ENCODE results near the gene MYNN. TPM values are rescaled to one million over a fixed set of nuclear protein-coding genes. Genes with fewer than 3 reads are reported as not detected.

MYNN gene
- total and polyA plus RNA-seq, 9 of the 15 experiments (the other 6 are each of a cell fraction or from before 2014, with no cell fraction given), result 10.4 to 35.7 (median 21.3) TPM

GRCh38 chr3:169739067-169739466, 34.1 kb upstream of the MYNN start (continued):
- TF ChIP-seq SP1 (CRISPR knock-in tag; IDR thresholded peaks at IDR 0.05), result no peak
- no peak for TF ChIP-seq GATA2 (CRISPR knock-in tag; IDR thresholded peaks at IDR 0.05)
- TF ChIP-seq ZKSCAN8 (CRISPR knock-in tag; IDR thresholded peaks at IDR 0.05), result no peak

GRCh38 chr3:169744366-169745054, 28.7 kb upstream of the MYNN start:
- FAIRE-seq (peak; percentile 54), ATAC-seq (peak; percentile 67), DNase-seq (ENCODE audit: extremely low read depth in 1 of 4, low spot score in 3 of 4) (no peak)
- Histone ChIP-seq H3K27ac (ENCODE audit: extremely low read depth, low read depth, low read length) (no peak overlapping the region), H3K9me1 (ENCODE audit: control insufficient read depth, insufficient read depth, low read length) (no peaks in the 10 kb centered on the region), H3K79me2 (ENCODE audit: control insufficient read depth, insufficient read depth, low read length) (no peaks in the 10 kb centered on the region), H3K9me3 (replicated peaks; ENCODE audit: control insufficient read depth, insufficient read depth, low read depth, low read length) (no peaks in the 10 kb centered on the region), H3K9ac (ENCODE audit: insufficient read depth in 1 of 2, low read depth in 2 of 2, low read length in 2 of 2) (no peak overlapping the region), H3K36me3 (ENCODE audit: control insufficient read depth, insufficient read depth, low read length) (no peaks in the 10 kb centered on the region), H3K27me3 (ENCODE audit: control insufficient read depth in 2 of 2, insufficient read depth in 2 of 2, low read length in 2 of 2) (peaks cover 3 to 8% of the 10 kb centered on the region in 2 experiments; a peak in 3 of 5 replicates), H3K4me2 (ENCODE audit: insufficient read depth, low read length) (no peak overlapping the region), H2AFZ (ENCODE audit: low read depth, low read length) (no peak overlapping the region), H4K20me1 (replicated peaks; ENCODE audit: control insufficient read depth, insufficient read depth, low read length) (no peaks in the 10 kb centered on the region), H3K4me1 (replicated peaks in 1 of 2; ENCODE audit: control insufficient read depth in 2 of 2, insufficient read depth in 2 of 2, low read length in 2 of 2) (peaks cover 2 to 3% of the 10 kb centered on the region in 2 experiments; a peak in 2 of 5 replicates), H3K4me3 (no peak overlapping the region)
- 60% methylated on average over 1 of the region's 1 CpG for WGBS (ENCODE audit: insufficient coverage, low coverage, missing lambda C conversion rate)
- CTCF ChIA-PET (ENCODE audit: low intra/inter-chr PET ratio), result no interaction called here
- intact Hi-C loops (cut with micrococcal nuclease), result loop anchor here (2.0 to 10.0 kb wide), 6 partner anchors 77 to 1530 kb away; no protein-coding TSS in a partner anchor
- in situ Hi-C loops (cut with MboI), result loop anchor here (10.0 kb wide), 1 partner anchor 600 kb away; no protein-coding TSS in a partner anchor
- BruUV-seq (replicated peaks), result no TSS peak
- POLR2A ChIA-PET, result interaction anchor here (1.0 kb wide), 1 partner anchor 20 kb away, joined by 4 read pairs; the partner anchor contains the start of gene TERC
- TF ChIP-seq DEAF1 (CRISPR knock-in tag; IDR thresholded peaks at IDR 0.05), result peak; percentile 76
- no peak for TF ChIP-seq BACH1 (tag; IDR thresholded peaks at IDR 0.05)
- peak; percentile 76 for TF ChIP-seq ZNF384 (IDR thresholded peaks at IDR 0.05; ENCODE audit: low read depth, low read length)
- no peak for TF ChIP-seq NFYB (IDR thresholded peaks at IDR 0.05; ENCODE audit: extremely low read depth, insufficient read length)
- TF ChIP-seq CTCF (IDR thresholded peaks at IDR 0.05 in 2 of 3, conservative IDR thresholded peaks at IDR 0.05 in 1 of 3; ENCODE audit: insufficient read depth in 2 of 3, low read depth in 1 of 3, low read length in 3 of 3), result peak in 2 of 3 experiments; percentile 35 to 68; a peak in 4 of 6 replicates
- no peak for TF ChIP-seq TCF7 (IDR thresholded peaks at IDR 0.05; ENCODE audit: borderline replicate concordance)
- peak; percentile 77 to 81 for TF ChIP-seq RAD21 (CRISPR knock-in tag; conservative IDR thresholded peaks at IDR 0.05 in 1 of 2, IDR thresholded peaks at IDR 0.05 in 1 of 2)
- TF ChIP-seq SMC3 (conservative IDR thresholded peaks at IDR 0.05; ENCODE audit: insufficient read depth, low read depth, low read length), result 0 out of 2 replicates have a peak, but pooled peaks have one; percentile 5

Measured in K562 (cell line).